SK-N-SH (cell line): ENCODE data around the gene RHPN2. TPM values are rescaled to one million over a fixed set of nuclear protein-coding genes. Genes with fewer than 3 reads are reported as not detected.
"Not testable (repeated sequence)": the region's sequence is repeated elsewhere in the genome, so short reads cannot be mapped to it uniquely, and the experiment has no call there.

Experiments
- CTCF ChIA-PET: fragments of 300-600, 350-600 bp; formaldehyde crosslinking; extraction: SDS; loops from one replicate; lab custom pipeline; 2021; lab: Yijun Ruan, JAX
- POLR2A ChIA-PET: fragments of 350-600 bp; sonication (Branson Sonifier 250); formaldehyde crosslinking; extraction: SDS; loops from one replicate; lab custom pipeline; 2020; ENCODE audit warnings: antibody characterized with exemption, inconsistent platforms; lab: Yijun Ruan, JAX
- DNase-seq: peaks from one replicate; pipeline ENCODE4 v3.0.0; 2012
- H2AFZ ChIP-seq: fragments of 200-600 bp; sonication (generic); 2 replicates; pipeline ENCODE4 v1.8.1; 2016; ENCODE audit warnings: antibody characterized with exemption, mild to moderate bottlenecking, low read depth
- H3F3A ChIP-seq: fragments of 200-600 bp; sonication (generic); replicated peaks from 2 replicates; pipeline ENCODE3; 2016; ENCODE audit warnings: antibody characterized with exemption, mild to moderate bottlenecking; ENCODE audit not compliant: insufficient read depth
- H3K27ac ChIP-seq, 2 experiments: fragments of 200-500 bp in 1 of 2; fragments of 200-600 bp in 1 of 2; sonication (Bioruptor generic) in 1 of 2; sonication (generic), shearing (Covaris generic) in 1 of 2; 2 replicates each; pipeline versions ENCODE4 v1.5.1 to v1.6.1; 2014 to 2016; ENCODE audit warnings: low read depth in 2 of 2, inconsistent platforms in 1 of 2, low read length in 1 of 2, mild to moderate bottlenecking in 1 of 2, mixed read lengths in 1 of 2
- H3K27me3 ChIP-seq: fragments of 200-600 bp; sonication (generic), shearing (Covaris generic); 2 replicates; pipeline ENCODE4 v1.6.1; 2016; ENCODE audit warnings: mixed run types; ENCODE audit not compliant: insufficient read depth
- H3K36me3 ChIP-seq, 2 experiments: fragments of 200-500 bp in 1 of 2; fragments of 200-600 bp in 1 of 2; sonication (Bioruptor generic) in 1 of 2; sonication (generic) in 1 of 2; replicated peaks in 1 of 2; 2 replicates each; pipeline versions ENCODE3 to v1.5.1; 2014 to 2016; ENCODE audit warnings: low read length in 1 of 2, mild to moderate bottlenecking in 1 of 2; ENCODE audit not compliant: insufficient read depth in 2 of 2, control insufficient read depth in 1 of 2
- H3K4me1 ChIP-seq, 2 experiments: fragments of 200-500 bp in 1 of 2; fragments of 200-600 bp in 1 of 2; sonication (Bioruptor generic) in 1 of 2; sonication (generic), shearing (Covaris generic) in 1 of 2; 2 replicates each; pipeline versions ENCODE4 v1.5.1 to v1.6.1; 2014 to 2016; ENCODE audit warnings: low read depth in 1 of 2, low read length in 1 of 2, mixed run types in 1 of 2; ENCODE audit not compliant: insufficient read depth in 2 of 2, control insufficient read depth in 1 of 2
- H3K4me2 ChIP-seq: fragments of 200-600 bp; sonication (generic), shearing (Covaris generic); 2 replicates; pipeline ENCODE4 v1.6.1; 2017; ENCODE audit warnings: mixed run types
- H3K4me3 ChIP-seq, 2 experiments: fragments of 200-500 bp in 1 of 2; fragments of 200-600 bp in 1 of 2; sonication (Bioruptor generic) in 1 of 2; sonication (generic), shearing (Covaris generic) in 1 of 2; 2 replicates each; pipeline versions ENCODE4 v1.5.1 to v1.8.1; 2014 to 2016; ENCODE audit warnings: low read depth in 2 of 2, inconsistent platforms in 1 of 2, low read length in 1 of 2, mild to moderate bottlenecking in 1 of 2, mixed read lengths in 1 of 2, moderate library complexity in 1 of 2
- H3K79me2 ChIP-seq: fragments of 200-600 bp; sonication (generic); 2 replicates; pipeline ENCODE4 v1.8.1; 2017; ENCODE audit warnings: mild to moderate bottlenecking; ENCODE audit not compliant: insufficient read depth
- H3K9ac ChIP-seq: fragments of 200-600 bp; sonication (generic); 2 replicates; pipeline ENCODE4 v1.6.1; 2017; ENCODE audit warnings: mixed run types
- H3K9me2 ChIP-seq: fragments of 200-600 bp; sonication (generic); 2 replicates; pipeline ENCODE4 v1.6.1; 2017; ENCODE audit warnings: mixed run types
- H3K9me3 ChIP-seq: fragments of 200-600 bp; sonication (generic); 2 replicates; pipeline ENCODE4 v1.6.1; 2017; ENCODE audit warnings: mixed run types, mild to moderate bottlenecking, moderate library complexity
- H4K20me1 ChIP-seq: fragments of 200-600 bp; sonication (generic); 2 replicates; pipeline ENCODE4 v1.6.1; 2017; ENCODE audit warnings: mild to moderate bottlenecking, mixed run types; ENCODE audit not compliant: insufficient read depth
- CHD2 ChIP-seq: fragments of 150-350 bp; IDR thresholded peaks from 2 replicates; pipeline ENCODE4 v1.6.1; 2018; ENCODE audit warnings: low read length; ENCODE audit not compliant: partially characterized antibody
- FOSL2 ChIP-seq: IDR thresholded peaks from 2 replicates; pipeline ENCODE4 v1.4.0; 2012; ENCODE audit warnings: low read depth, mild to moderate bottlenecking, moderate library complexity, borderline replicate concordance
- FOXJ3 ChIP-seq: sonication (generic); formaldehyde crosslinking; IDR thresholded peaks from 2 replicates; pipeline ENCODE4 v1.5.1; 2020; ENCODE audit warnings: mild to moderate bottlenecking, missing genetic modification reagents
- GABPA ChIP-seq: IDR thresholded peaks from 2 replicates; pipeline ENCODE4 v1.4.0; 2012; ENCODE audit warnings: low read depth, mild to moderate bottlenecking
- MEF2A ChIP-seq: IDR thresholded peaks from 2 replicates; pipeline ENCODE4 v1.4.0; 2012; ENCODE audit warnings: low read depth, borderline replicate concordance
- NFIC ChIP-seq: IDR thresholded peaks from 2 replicates; pipeline ENCODE4 v1.4.0; 2012; ENCODE audit warnings: borderline replicate concordance
- POLR2AphosphoS5 ChIP-seq: IDR thresholded peaks from 2 replicates; pipeline ENCODE4 v1.6.1; 2012; ENCODE audit warnings: low read depth, low read length
- REST ChIP-seq: IDR thresholded peaks from 2 replicates; pipeline ENCODE4 v1.6.1; 2012; ENCODE audit warnings: mild to moderate bottlenecking, low read depth, low read length, moderate library complexity
- RXRA ChIP-seq: IDR thresholded peaks from 2 replicates; pipeline ENCODE4 v1.4.0; 2012; ENCODE audit warnings: low read depth, mild to moderate bottlenecking, borderline replicate concordance
- SIN3A ChIP-seq: IDR thresholded peaks from 2 replicates; pipeline ENCODE4 v1.6.1; 2012; ENCODE audit warnings: low read depth, mild to moderate bottlenecking, low read length, moderate library complexity, borderline replicate concordance
- WGBS: methylation state at CpG from one replicate; pipeline ENCODE4 v1.1.6; 2017; ENCODE audit warnings: low lambda C conversion rate; 5-methylcytosine and 5-hydroxymethylcytosine counted together
- polyA plus RNA-seq, 3 experiments: library from polyadenylated mRNA; depleted of rRNA; stranded (reverse); fragments of >200 nt; gene quantifications; 2 replicates each; pipeline ENCODE4 v1.2.3, GENCODE V29; 2012
- TF ChIP-seq, protein P1 (sequence below): fragments of 150-350 bp; IDR thresholded peaks from 2 replicates; pipeline ENCODE4 v1.6.1; 2017; ENCODE audit warnings: antibody characterized with exemption, low read length, low read depth, borderline replicate concordance
- TF ChIP-seq, protein P2 (sequence below): IDR thresholded peaks from 2 replicates; pipeline ENCODE4 v1.4.0; 2012; ENCODE audit warnings: low read depth, borderline replicate concordance

Gene RHPN2
- polyA plus RNA-seq, 1 of the 3 experiments (the other 2 are of a cell fraction) = 7.0 TPM

- no peak for TF ChIP-seq REST
Observed at GRCh38 chr19:33048806-33049676, 15.6 kb downstream of the RHPN2 start (continued).

- no peaks in the 10 kb centered on the region for H3K9me2 ChIP-seq
- no peak for TF ChIP-seq MEF2A
- no peak for TF ChIP-seq POLR2AphosphoS5
- TF ChIP-seq CHD2 = no peak
- TF ChIP-seq, protein P1, sequence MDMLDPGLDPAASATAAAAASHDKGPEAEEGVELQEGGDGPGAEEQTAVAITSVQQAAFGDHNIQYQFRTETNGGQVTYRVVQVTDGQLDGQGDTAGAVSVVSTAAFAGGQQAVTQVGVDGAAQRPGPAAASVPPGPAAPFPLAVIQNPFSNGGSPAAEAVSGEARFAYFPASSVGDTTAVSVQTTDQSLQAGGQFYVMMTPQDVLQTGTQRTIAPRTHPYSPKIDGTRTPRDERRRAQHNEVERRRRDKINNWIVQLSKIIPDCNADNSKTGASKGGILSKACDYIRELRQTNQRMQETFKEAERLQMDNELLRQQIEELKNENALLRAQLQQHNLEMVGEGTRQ = no peak
- no peak for TF ChIP-seq NFIC
- TF ChIP-seq FOXJ3 = no peak
- no peak for TF ChIP-seq GABPA
- no peak for TF ChIP-seq FOSL2
- TF ChIP-seq SIN3A = no peak
- no peak for TF ChIP-seq RXRA
- TF ChIP-seq, protein P2, sequence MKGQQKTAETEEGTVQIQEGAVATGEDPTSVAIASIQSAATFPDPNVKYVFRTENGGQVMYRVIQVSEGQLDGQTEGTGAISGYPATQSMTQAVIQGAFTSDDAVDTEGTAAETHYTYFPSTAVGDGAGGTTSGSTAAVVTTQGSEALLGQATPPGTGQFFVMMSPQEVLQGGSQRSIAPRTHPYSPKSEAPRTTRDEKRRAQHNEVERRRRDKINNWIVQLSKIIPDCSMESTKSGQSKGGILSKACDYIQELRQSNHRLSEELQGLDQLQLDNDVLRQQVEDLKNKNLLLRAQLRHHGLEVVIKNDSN = no peak
- no peaks in the 10 kb centered on the region for H3F3A ChIP-seq
- 95% methylated on average over 8 of the region's 8 CpGs for WGBS
- H3K9ac ChIP-seq = no peak overlapping the region
- DNase-seq = no peak
- H3K4me3 ChIP-seq = no peak overlapping the region
- ChIA-PET POLR2A (no interaction called here), CTCF (no interaction called here)
- no peak overlapping the region for H2AFZ ChIP-seq
- H4K20me1 ChIP-seq = no peaks in the 10 kb centered on the region
- no peak overlapping the region for H3K27ac ChIP-seq
- no peaks in the 10 kb centered on the region for H3K27me3 ChIP-seq
- H3K79me2 ChIP-seq = no peaks in the 10 kb centered on the region
- no peaks in the 10 kb centered on the region for H3K9me3 ChIP-seq
- H3K4me1 ChIP-seq = no peaks in the 10 kb centered on the region
- H3K36me3 ChIP-seq = no peaks in the 10 kb centered on the region
- no peak overlapping the region for H3K4me2 ChIP-seq
Observed at GRCh38 chr19:33047422-33047821, 17.3 kb downstream of the RHPN2 start.

DNA sequence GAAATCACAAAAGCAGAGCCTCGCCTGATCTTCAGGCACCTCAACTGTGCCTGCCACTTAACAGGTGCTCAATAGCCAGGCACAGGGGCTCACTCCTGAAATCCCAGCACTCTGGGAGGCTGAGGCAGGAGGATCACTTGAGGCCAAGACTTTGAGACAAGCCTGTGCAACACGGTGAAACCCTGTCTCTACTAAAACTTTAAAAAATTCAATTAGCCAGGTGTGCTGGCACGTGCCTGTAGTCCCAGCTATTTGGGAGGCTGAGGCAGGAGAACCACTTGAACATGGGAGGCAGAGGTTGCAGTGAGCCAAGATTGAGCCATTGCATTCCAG lies 22.9 kb downstream of the RHPN2 start:
- H3K27me3 ChIP-seq, POLR2A ChIA-PET, H3K36me3 ChIP-seq, H4K20me1 ChIP-seq, H3K4me2 ChIP-seq, H3K27ac ChIP-seq, H3K4me1 ChIP-seq, CTCF ChIA-PET, H3K9me3 ChIP-seq, H3K9ac ChIP-seq, DNase-seq, H3K4me3 ChIP-seq, H3K9me2 ChIP-seq, H2AFZ ChIP-seq, H3K79me2 ChIP-seq, H3F3A ChIP-seq: not testable (repeated sequence)
- WGBS = 64% methylated on average over 3 of the region's 3 CpGs
